SK-N-SH treated with all-trans-retinoic acid at 6 μM for 48 hours (cell line): Measurements from ENCODE around the gene EVPL.

Experiments
- ATAC-seq: fragments of 200-7000 bp; cut with Tn5 transposase; 3 replicates; pipeline ENCODE4 v1.9.1; 2020; ENCODE audit warnings: mild to moderate bottlenecking, moderate library complexity
- ARNTL ChIP-seq: fragments of 450-650 bp; formaldehyde crosslinking; IDR thresholded peaks from 2 replicates; pipeline ENCODE4 v1.5.0; 2020; ENCODE audit warnings: low read depth, mild to moderate bottlenecking, moderate library complexity, borderline replicate concordance
- CREB5 ChIP-seq: fragments of 250-450 bp; sonication (Bioruptor Pico); IDR thresholded peaks from 2 replicates; pipeline ENCODE4 v1.5.1; 2020; ENCODE audit warnings: low read depth, mild to moderate bottlenecking, moderate library complexity
- CSDC2 ChIP-seq: fragments of 250-450 bp; sonication (Bioruptor Pico); IDR thresholded peaks from 2 replicates; pipeline ENCODE4 v1.5.0; 2020; ENCODE audit warnings: mild to moderate bottlenecking, moderate library complexity
- CSRNP3 ChIP-seq: fragments of 250-450 bp; sonication (Bioruptor Pico); IDR thresholded peaks from 2 replicates; pipeline ENCODE4 v1.5.1; 2021; ENCODE audit warnings: mild to moderate bottlenecking, moderate library complexity
- ESRRG ChIP-seq: fragments of 250-450 bp; sonication (Bioruptor Pico); IDR thresholded peaks from 2 replicates; pipeline ENCODE4 v1.6.1; 2021; ENCODE audit warnings: mild to moderate bottlenecking
- GLIS3 ChIP-seq: fragments of 250-450 bp; sonication (Bioruptor Pico); IDR thresholded peaks from 2 replicates; pipeline ENCODE4 v1.5.0; 2020; ENCODE audit warnings: mild to moderate bottlenecking, moderate library complexity
- ISL1 ChIP-seq: fragments of 250-450 bp; sonication (Bioruptor Pico); IDR thresholded peaks from 2 replicates; pipeline ENCODE4 v2.1.2; 2022; ENCODE audit warnings: mild to moderate bottlenecking, moderate library complexity
- OSR1 ChIP-seq: fragments of 250-450 bp; sonication (Bioruptor Pico); IDR thresholded peaks from 2 replicates; pipeline ENCODE4 v1.8.0; 2022; ENCODE audit warnings: moderate library complexity, mild to moderate bottlenecking, inconsistent platforms
- PATZ1 ChIP-seq: fragments of 250-450 bp; sonication (Bioruptor Pico); IDR thresholded peaks from 2 replicates; pipeline ENCODE4 v1.8.0; 2020; ENCODE audit warnings: mild to moderate bottlenecking, moderate library complexity, borderline replicate concordance
- POU6F1 ChIP-seq: fragments of 250-450 bp; sonication (Bioruptor Pico); IDR thresholded peaks from 2 replicates; pipeline ENCODE4 v1.8.0; 2021; ENCODE audit warnings: low read depth, mild to moderate bottlenecking, moderate library complexity, borderline replicate concordance
- PPARA ChIP-seq: fragments of 250-450 bp; sonication (Bioruptor Pico); IDR thresholded peaks from 2 replicates; pipeline ENCODE4 v1.5.0; 2020; ENCODE audit warnings: mild to moderate bottlenecking, borderline replicate concordance
- RARB ChIP-seq: fragments of 250-450 bp; sonication (Bioruptor Pico); IDR thresholded peaks from 2 replicates; pipeline ENCODE4 v1.8.0; 2021; ENCODE audit warnings: mild to moderate bottlenecking, moderate library complexity
- SNAI2 ChIP-seq: fragments of 250-450 bp; sonication (Bioruptor Pico); IDR thresholded peaks from 2 replicates; pipeline ENCODE4 v1.5.0; 2020; ENCODE audit warnings: mild to moderate bottlenecking, moderate library complexity
- TCF4 ChIP-seq: fragments of 250-450 bp; sonication (Bioruptor Pico); IDR thresholded peaks from 2 replicates; pipeline ENCODE4 v1.8.0; 2021; ENCODE audit warnings: mild to moderate bottlenecking, moderate library complexity, borderline replicate concordance
- ZC3H10 ChIP-seq: fragments of 250-450 bp; sonication (Bioruptor Pico); IDR thresholded peaks from 2 replicates; pipeline ENCODE4 v1.5.1; 2021; ENCODE audit warnings: mild to moderate bottlenecking, moderate library complexity
- ZFP3 ChIP-seq: fragments of 250-450 bp; sonication (Bioruptor Pico); IDR thresholded peaks from 2 replicates; pipeline ENCODE4 v1.5.0; 2020; ENCODE audit warnings: mild to moderate bottlenecking, moderate library complexity
- ZFP30 ChIP-seq: fragments of 450-650 bp; formaldehyde crosslinking; IDR thresholded peaks from 2 replicates; pipeline ENCODE4 v1.5.0; 2022; ENCODE audit warnings: mild to moderate bottlenecking, moderate library complexity
- ZNF565 ChIP-seq: fragments of 450-650 bp; formaldehyde crosslinking; conservative IDR thresholded peaks from 2 replicates; pipeline ENCODE4 v1.5.0; 2020; ENCODE audit warnings: low read depth, mild to moderate bottlenecking, moderate library complexity
- ZNF70 ChIP-seq: fragments of 450-650 bp; formaldehyde crosslinking; IDR thresholded peaks from 2 replicates; pipeline ENCODE4 v1.5.0; 2020; ENCODE audit warnings: mild to moderate bottlenecking, moderate library complexity
- ZNF8 ChIP-seq: fragments of 450-650 bp; formaldehyde crosslinking; IDR thresholded peaks from 2 replicates; pipeline ENCODE4 v1.5.0; 2020; ENCODE audit warnings: mild to moderate bottlenecking, moderate library complexity
- TF ChIP-seq, protein P1 (sequence below): fragments of 250-450 bp; sonication (Bioruptor Pico); IDR thresholded peaks from 2 replicates; pipeline ENCODE4 v1.5.0; 2020; ENCODE audit warnings: mild to moderate bottlenecking, moderate library complexity

Gene EVPL

GRCh38 chr17:76049836-76050537 is 22.9 kb upstream of the EVPL start (continued):
- TF ChIP-seq POU6F1 (no peak), ZFP3 (CRISPR knock-in tag) (no peak), ZNF8 (CRISPR knock-in tag) (no peak), PPARA (CRISPR knock-in tag) (no peak)

GRCh38 chr17:76049239-76049638 is 22.1 kb upstream of the EVPL start:
- TF ChIP-seq GLIS3 (CRISPR knock-in tag) (no peak), TCF4 (CRISPR knock-in tag) (no peak), ZNF565 (CRISPR knock-in tag) (no peak), POU6F1 (no peak), ZFP3 (CRISPR knock-in tag) (no peak), ZNF8 (CRISPR knock-in tag) (no peak), PPARA (CRISPR knock-in tag) (no peak), RARB (CRISPR knock-in tag) (no peak), ESRRG (CRISPR knock-in tag) (no peak), ZFP30 (no peak), CSRNP3 (no peak), ZC3H10 (CRISPR knock-in tag) (no peak), SNAI2 (CRISPR knock-in tag) (no peak), ZNF70 (no peak), OSR1 (CRISPR knock-in tag) (no peak), PATZ1 (CRISPR knock-in tag) (no peak), CSDC2 (CRISPR knock-in tag) (no peak), ARNTL (CRISPR knock-in tag) (no peak), ISL1 (CRISPR knock-in tag) (no peak)
- TF ChIP-seq, protein P1, sequence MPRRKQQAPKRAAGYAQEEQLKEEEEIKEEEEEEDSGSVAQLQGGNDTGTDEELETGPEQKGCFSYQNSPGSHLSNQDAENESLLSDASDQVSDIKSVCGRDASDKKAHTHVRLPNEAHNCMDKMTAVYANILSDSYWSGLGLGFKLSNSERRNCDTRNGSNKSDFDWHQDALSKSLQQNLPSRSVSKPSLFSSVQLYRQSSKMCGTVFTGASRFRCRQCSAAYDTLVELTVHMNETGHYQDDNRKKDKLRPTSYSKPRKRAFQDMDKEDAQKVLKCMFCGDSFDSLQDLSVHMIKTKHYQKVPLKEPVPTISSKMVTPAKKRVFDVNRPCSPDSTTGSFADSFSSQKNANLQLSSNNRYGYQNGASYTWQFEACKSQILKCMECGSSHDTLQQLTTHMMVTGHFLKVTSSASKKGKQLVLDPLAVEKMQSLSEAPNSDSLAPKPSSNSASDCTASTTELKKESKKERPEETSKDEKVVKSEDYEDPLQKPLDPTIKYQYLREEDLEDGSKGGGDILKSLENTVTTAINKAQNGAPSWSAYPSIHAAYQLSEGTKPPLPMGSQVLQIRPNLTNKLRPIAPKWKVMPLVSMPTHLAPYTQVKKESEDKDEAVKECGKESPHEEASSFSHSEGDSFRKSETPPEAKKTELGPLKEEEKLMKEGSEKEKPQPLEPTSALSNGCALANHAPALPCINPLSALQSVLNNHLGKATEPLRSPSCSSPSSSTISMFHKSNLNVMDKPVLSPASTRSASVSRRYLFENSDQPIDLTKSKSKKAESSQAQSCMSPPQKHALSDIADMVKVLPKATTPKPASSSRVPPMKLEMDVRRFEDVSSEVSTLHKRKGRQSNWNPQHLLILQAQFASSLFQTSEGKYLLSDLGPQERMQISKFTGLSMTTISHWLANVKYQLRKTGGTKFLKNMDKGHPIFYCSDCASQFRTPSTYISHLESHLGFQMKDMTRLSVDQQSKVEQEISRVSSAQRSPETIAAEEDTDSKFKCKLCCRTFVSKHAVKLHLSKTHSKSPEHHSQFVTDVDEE (CRISPR knock-in tag) = no peak
- ATAC-seq = peak; percentile 15; the same call in 2 of the 3 replicates

GRCh38 chr17:76048711-76049110 is 21.6 kb upstream of the EVPL start:
- ATAC-seq = peak; percentile 72
- TF ChIP-seq ISL1 (CRISPR knock-in tag) (no peak), ESRRG (CRISPR knock-in tag) (no peak), CREB5 (CRISPR knock-in tag) (no peak), CSRNP3 (no peak), CSDC2 (CRISPR knock-in tag) (no peak), ZFP30 (no peak), ZNF565 (CRISPR knock-in tag) (no peak), ZNF70 (no peak)
- TF ChIP-seq, protein P1 (CRISPR knock-in tag) = no peak
